Ectodermal cell (in vitro differentiated cells): ENCODE results near the gene METAP1D.

Experiments
- H3K27ac ChIP-seq: 2 replicates; pipeline ENCODE4 v1.7.0; 2013; ENCODE audit warnings: mild to moderate bottlenecking, low read depth, low read length; ENCODE audit not compliant: insufficient read depth, poor library complexity, severe bottlenecking
- H3K27me3 ChIP-seq: 2 replicates; pipeline ENCODE4 v1.7.0; 2013; ENCODE audit warnings: mild to moderate bottlenecking, low read length; ENCODE audit not compliant: insufficient read depth, control insufficient read depth, poor library complexity, severe bottlenecking
- H3K36me3 ChIP-seq: one replicate; pipeline ENCODE4 v1.7.0; 2013; ENCODE audit warnings: low read length; ENCODE audit not compliant: control insufficient read depth, insufficient read depth
- H3K4me1 ChIP-seq: one replicate; pipeline ENCODE4 v1.7.0; 2013; ENCODE audit warnings: low read length; ENCODE audit not compliant: control insufficient read depth, insufficient read depth
- H3K4me3 ChIP-seq: 2 replicates; pipeline ENCODE4 v1.7.0; 2013; ENCODE audit warnings: low read depth, low read length, control low read depth; ENCODE audit not compliant: insufficient read depth
- H3K9me3 ChIP-seq: 2 replicates; pipeline ENCODE4 v1.7.0; 2013; ENCODE audit warnings: mild to moderate bottlenecking, low read length, moderate library complexity; ENCODE audit not compliant: control insufficient read depth
- WGBS, 2 experiments: methylation state at CpG; one replicate each; pipeline ENCODE4 v1.1.7; 2013; ENCODE audit warnings: missing lambda C conversion rate in 2 of 2; 5-methylcytosine and 5-hydroxymethylcytosine counted together

METAP1D gene

DNA sequence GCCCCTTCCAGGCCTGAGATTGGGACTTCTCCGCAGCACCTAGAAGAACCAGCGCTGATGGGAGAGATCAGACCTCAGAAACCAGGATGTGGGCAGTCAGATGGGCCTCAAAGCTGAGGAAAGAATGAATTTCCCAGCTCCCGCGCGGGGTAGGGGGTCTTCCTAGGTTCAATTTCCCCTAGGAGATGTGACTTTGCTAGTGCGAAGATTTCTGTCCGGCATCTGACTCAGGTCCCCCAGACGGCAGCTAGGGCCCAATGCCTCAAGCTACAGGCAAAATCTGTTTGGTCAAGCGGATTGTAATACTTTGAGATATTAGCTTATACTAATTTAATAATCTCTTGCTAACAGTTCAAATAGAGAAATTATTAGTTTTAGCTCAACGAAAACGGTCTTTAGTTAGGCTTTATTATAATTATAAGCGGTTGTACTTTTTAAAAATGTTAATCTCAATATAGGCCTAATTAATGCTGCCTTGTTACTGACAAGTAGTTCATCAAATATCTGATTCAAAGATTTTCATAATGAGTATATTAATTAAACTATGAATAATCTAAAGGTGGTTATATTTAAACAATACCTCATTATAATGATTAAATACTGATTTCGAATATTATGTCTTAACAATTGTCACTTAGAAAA lies 91.4 kb downstream of the METAP1D start:
- Histone ChIP-seq H3K4me1 (peaks cover 33% of the 10 kb centered on the region), H3K4me3 (no peak overlapping the region), H3K27ac (no peak overlapping the region), H3K9me3 (no peaks in the 10 kb centered on the region), H3K27me3 (peaks cover 100% of the 10 kb centered on the region), H3K36me3 (no peaks in the 10 kb centered on the region)
- 2 to 3% methylated on average over 8 of the region's 13 CpGs for WGBS, 2 experiments

DNA sequence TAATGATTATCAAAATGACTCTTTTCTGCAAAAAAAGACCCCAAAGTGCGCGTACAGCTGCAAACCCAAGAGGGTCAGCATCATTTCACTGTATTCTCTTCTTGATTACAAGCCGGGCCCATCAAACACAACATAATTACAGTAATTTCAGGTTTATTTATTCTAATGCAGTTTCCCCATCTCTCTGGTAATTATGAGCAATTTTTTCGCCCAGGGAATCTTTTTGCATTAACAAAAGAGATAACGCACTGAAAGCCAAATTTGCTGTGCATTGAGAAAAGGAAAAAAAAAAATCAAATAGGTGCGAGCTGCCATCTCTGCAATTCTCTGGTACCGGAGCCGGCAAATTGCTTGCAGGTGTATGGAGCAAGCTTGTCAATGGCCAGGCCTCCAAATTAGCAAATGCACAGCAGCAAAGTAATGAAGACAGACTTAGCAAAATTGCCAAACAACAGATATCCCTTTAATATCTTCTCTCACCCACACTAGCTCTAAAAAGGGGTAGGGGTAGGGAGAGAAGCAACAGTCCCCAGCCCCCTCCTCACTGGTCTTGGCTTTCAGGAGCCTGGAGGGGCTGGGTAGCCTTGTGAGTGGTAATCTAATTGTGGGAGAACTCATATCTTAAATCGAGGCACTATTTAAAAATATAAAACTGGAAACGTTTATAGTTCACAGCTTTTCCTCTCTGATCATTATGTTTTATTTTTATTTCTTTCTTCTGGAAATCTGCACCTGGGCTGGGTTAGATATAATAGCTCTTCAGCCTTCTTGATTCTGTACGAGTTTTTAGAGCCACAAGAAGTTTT lies 92.2 kb downstream of the METAP1D start:
- Histone ChIP-seq H3K4me1 (peaks cover 34% of the 10 kb centered on the region), H3K27ac (no peak overlapping the region), H3K4me3 (no peak overlapping the region), H3K9me3 (no peaks in the 10 kb centered on the region), H3K27me3 (peaks cover 100% of the 10 kb centered on the region), H3K36me3 (no peaks in the 10 kb centered on the region)
- WGBS, 2 experiments = 17 to 20% methylated on average over 8 to 11 of the region's 11 CpGs

DNA sequence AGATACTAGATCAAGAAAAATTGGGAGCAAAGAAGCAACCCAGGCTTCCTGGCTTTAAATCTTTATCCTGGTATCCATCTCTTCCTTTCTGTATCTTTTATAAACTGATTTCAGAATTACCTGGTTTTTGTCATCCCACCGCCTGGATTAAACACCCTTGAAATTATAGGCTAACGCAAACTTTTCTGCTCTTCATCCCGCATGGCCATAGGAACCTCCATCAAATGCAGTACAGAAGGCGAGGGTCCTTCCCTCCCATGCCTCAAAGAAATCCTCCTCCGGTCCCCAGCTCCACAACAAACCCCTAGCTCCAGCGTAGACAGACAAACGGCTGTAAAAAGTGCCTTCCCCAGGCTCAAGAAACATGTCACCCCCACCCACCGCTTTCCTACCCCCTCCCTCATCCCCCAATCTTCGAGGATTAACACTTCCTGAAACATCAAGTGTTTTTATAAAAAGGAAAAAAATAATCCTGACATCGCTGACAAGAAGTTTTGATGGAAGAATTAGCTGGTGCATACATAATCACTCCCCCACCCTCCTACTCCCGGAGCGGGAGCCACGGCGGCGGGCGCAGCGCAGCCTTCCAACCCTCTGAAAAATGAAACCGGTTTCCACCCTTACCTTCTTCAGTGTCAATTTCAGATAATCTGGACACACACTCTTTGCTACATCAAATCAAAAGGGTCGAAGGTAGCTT lies 93.1 kb downstream of the METAP1D start:
- no peak overlapping the region for H3K27ac ChIP-seq
- peaks cover 100% of the 10 kb centered on the region for H3K27me3 ChIP-seq
- no peak overlapping the region for H3K4me3 ChIP-seq
- 3% methylated on average over 15 to 18 of the region's 19 CpGs for WGBS, 2 experiments
- H3K9me3 ChIP-seq = no peaks in the 10 kb centered on the region
- H3K36me3 ChIP-seq = no peaks in the 10 kb centered on the region
- peaks cover 34% of the 10 kb centered on the region for H3K4me1 ChIP-seq

DNA sequence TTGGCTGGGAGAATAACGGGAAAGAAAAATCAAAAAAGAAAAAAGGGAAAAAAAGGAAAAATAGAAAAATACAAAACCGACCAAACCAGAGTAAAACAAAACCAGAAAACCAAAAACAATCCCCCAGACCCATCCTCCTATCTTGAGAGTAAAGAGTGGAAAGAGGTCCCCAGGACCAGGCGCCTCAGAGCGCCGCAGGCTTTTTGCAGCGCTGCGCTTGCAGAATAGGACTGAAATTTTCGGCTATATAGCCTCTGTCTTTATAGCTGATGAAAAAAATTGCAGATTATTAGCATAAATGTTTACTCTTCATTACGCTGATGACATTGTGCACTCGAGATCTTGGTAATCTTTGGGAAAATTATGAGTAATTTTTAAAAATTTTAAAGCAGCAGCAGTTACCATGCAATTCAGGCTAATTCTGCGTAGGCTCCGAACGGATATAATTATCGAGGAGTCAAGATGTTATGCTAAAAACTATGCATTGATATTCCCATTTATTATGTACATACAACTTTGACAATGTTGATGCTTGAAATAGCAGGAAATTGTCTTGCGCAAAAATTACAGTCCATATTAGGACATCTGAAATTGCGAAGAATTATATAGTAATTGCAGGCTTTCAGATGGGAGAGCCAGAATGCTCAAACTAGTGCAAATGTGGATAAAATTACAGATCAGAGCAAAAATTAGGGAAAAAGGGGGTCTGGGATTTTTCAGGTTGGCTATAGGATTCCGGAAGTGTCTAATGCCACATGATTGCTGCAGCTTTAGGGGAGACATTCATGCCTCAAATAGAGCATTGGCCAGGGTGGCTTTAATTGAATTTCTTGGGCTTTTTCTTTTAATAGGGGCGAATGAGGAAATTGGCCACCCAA lies 93.9 kb downstream of the METAP1D start:
- Histone ChIP-seq H3K27ac (no peak overlapping the region), H3K27me3 (peaks cover 100% of the 10 kb centered on the region), H3K4me3 (no peak overlapping the region), H3K36me3 (no peaks in the 10 kb centered on the region), H3K4me1 (peaks cover 28% of the 10 kb centered on the region), H3K9me3 (no peaks in the 10 kb centered on the region)
- 8 to 11% methylated on average over 16 to 17 of the region's 18 CpGs for WGBS, 2 experiments

DNA sequence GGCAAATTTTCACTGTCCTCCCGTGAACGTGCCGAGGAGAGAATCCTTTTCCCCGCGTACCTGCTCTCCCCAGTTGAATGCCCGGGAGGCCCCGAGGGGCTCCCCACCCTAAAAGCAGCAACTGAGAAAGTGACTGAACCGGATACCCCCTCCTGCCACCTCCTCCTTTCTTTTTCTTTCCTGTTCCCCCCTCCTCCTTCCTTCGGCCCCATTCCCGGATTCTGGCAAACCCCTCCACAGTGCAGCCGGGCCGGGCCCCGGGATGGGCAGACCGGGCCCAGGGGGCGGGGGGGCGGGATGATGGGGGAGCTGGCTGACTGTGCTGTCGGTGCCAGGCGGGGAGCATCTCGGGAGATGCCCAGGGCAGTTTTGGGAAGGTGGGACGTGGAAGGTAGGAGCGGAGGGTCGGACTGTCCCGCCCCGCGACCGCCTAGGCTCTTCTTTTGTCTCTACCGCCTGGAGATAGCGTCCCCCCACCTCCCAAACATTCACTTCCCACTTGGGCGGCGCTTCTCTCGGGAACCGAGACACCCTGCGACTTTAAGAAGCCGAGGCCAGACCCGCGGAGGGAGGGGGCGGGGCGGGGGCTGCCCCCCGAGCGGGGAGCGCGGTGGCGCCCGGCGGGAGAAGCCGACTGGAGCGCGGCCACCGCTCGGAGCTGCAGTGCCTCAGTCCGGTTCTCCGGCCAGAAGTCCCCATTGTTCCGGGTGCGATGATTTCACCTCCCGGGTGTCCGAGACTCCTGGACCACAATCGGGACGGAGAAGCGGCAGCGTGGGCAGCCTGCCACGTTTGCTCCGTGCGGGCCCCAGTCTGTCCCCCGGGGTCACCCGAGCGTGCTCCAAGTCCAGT lies 94.8 kb downstream of the METAP1D start:
- Histone ChIP-seq H3K27me3 (peaks cover 100% of the 10 kb centered on the region), H3K9me3 (no peaks in the 10 kb centered on the region), H3K4me1 (peaks cover 28% of the 10 kb centered on the region), H3K27ac (no peak overlapping the region), H3K4me3 (peak overlapping the region; percentile 19), H3K36me3 (no peaks in the 10 kb centered on the region)
- 0 to 1% methylated on average over 66 of the region's 66 CpGs for WGBS, 2 experiments

DNA sequence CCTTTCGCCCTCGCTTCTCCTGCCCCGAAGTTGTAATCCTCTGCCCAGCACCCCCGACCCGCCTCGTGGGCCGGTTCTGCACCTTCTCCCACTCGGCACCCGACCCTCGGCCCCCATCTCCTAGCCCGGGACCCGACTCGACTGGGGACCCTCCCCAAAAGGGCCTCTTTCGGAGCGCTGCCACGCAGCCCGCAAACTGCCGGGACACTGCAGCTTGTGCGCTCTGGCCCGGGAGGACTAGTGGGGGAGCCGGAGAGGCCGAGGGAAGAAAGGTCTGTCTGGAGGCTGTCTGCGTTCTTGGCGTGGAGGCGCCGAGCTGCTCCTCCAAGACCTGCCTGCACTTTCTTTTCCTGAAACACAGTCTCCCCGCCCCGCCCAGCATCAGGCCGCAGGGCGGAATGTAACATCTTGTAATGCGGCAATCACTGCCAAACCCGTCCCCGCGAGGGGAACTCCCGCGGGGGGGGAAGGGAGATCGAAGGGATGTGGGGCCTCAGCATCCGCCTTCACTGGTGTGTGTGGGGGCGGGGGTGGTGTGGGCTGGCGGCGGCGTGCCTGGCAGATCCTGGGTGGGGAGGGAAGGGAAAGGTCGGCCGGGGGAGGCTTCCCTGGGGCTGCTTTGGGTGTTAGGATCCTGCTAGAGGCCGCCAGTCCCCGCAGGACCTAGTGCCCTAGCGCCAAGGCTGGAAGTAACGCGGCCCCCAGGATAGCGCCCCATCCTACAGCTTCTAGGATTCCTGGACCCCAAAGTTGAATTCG lies 95.6 kb downstream of the METAP1D start:
- Histone ChIP-seq H3K27ac (no peak overlapping the region), H3K4me1 (peaks cover 33% of the 10 kb centered on the region), H3K4me3 (peak overlapping the region; percentile 19), H3K9me3 (no peaks in the 10 kb centered on the region), H3K27me3 (peaks cover 100% of the 10 kb centered on the region), H3K36me3 (no peaks in the 10 kb centered on the region)
- WGBS, 2 experiments = 0 to 1% methylated on average over 51 of the region's 51 CpGs

DNA sequence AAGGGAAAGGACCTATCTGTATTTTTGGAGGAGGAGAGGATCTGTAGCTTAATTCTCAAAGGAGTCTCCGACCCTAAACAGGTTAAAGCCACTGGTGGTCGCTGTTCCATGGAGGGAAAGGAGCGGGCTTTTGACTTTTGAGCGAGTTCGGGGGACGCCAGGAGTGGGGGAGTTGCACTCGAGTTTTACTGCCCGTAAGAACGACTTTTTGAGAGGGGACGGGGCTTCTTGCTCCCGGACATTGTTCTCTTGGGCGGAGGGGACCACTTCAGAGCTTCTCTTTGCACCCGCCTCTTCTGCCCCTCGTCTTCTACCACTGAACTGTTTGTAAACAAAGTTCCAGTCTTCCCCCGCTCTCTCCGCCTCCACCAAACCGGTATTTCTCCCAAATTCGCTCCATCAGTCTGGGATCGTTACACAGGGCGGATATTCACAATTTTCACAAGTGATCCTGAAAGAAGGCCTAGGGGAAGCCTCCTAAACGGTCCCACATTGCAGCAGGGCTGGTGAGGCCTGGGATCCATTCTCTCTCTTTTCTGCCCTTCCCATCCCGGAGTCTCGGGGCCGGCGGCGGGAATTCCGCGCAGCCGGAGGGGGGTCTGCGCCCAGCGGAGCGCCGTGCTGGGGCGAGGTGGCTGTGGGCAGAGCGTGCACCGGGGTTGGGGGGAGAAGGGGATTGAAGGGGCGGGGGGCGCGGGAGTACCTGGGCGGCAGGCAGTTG lies 96.3 kb downstream of the METAP1D start:
- no peak overlapping the region for H3K27ac ChIP-seq
- peak overlapping the region; percentile 5 for H3K4me3 ChIP-seq
- peaks cover 100% of the 10 kb centered on the region for H3K27me3 ChIP-seq
- no peaks in the 10 kb centered on the region for H3K36me3 ChIP-seq
- peaks cover 35% of the 10 kb centered on the region for H3K4me1 ChIP-seq
- 1% methylated on average over 40 of the region's 40 CpGs for WGBS, 2 experiments
- no peaks in the 10 kb centered on the region for H3K9me3 ChIP-seq

DNA sequence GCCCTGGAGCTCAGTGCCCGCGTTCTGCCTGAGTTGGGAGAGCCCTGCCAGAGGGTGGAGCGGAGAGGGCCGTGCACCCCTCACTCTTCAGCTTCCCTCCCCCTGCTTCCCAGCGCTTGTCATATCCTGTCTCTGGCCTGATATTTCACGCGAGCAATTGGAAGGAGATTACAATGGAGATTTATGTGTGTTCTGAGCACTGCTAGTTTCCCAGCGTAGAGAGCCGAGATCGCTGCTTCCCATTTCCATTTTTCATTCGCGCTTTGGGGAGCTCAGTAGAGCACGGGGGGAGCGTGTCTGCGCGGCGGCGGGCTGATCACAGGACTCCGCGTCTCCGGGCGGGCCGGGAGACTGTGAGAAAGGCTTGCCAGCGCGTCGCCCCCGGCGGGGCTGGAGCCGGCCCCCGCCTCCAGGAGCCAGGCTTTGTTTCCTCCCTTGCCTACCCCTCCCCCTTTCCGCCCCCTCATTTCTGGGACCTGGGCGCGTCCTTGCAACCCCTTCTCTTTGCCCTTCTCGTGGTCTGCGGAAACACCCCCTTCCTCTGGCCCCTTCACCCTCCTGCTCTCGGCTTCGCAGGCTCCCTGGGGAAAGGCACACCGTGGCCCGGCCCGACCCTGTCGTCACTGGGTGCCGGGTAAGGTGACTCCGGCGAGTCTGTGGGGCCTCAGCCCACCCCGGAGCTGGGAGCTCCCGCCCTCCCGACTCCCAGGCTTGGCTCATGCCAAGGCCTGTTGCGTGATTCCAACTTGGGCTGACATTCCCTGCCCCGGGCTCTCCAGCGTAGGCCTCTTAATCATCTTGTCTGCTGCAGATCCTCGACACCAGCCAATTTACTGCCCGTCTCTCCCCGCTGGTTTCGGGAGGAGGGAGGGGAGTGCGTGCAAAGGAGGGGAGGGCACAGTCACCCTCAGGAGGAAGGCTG lies 97.1 kb downstream of the METAP1D start:
- peak overlapping the region; percentile 5 for H3K4me3 ChIP-seq
- H3K27me3 ChIP-seq = peaks cover 100% of the 10 kb centered on the region
- H3K9me3 ChIP-seq = no peaks in the 10 kb centered on the region
- 0 to 1% methylated on average over 54 to 55 of the region's 55 CpGs for WGBS, 2 experiments
- H3K36me3 ChIP-seq = no peaks in the 10 kb centered on the region
- no peak overlapping the region for H3K27ac ChIP-seq
- H3K4me1 ChIP-seq = peaks cover 40% of the 10 kb centered on the region
